HCT116 (cell line): Measurements from ENCODE around the gene STAP2. TPM values are rescaled to one million over a fixed set of nuclear protein-coding genes. Genes with fewer than 3 reads are reported as not detected.

Source experiments
- ATAC-seq: fragments of 200-7000 bp; cut with Tn5 transposase; 2 replicates; pipeline ENCODE4 v1.9.1; 2020; ENCODE audit warnings: mild to moderate bottlenecking, moderate library complexity
- BruUV-seq: library from RNA; stranded (reverse); fragments of 400-500 nt; replicated peaks from 2 replicates; lab custom pipeline; 2021; lab: Mats Ljungman, UMichigan
- CTCF ChIA-PET: fragments of 300-600 bp; sonication (Branson Sonifier 250); formaldehyde crosslinking; loops from one replicate; lab custom pipeline; 2021; ENCODE audit warnings: antibody characterized with exemption; lab: Charles Lee
- POLR2A ChIA-PET: fragments of 300-600, 350-600 bp; sonication (Branson Sonifier 250); formaldehyde crosslinking; loops from one replicate; lab custom pipeline; 2021; ENCODE audit warnings: antibody characterized with exemption; lab: Charles Lee
- RAD21 ChIA-PET, 2 experiments: fragments of 300-600 bp; sonication (Branson Sonifier 250); formaldehyde crosslinking; loops; one replicate each; lab custom pipeline; 2023; ENCODE audit warnings: low total read pairs in 2 of 2; ENCODE audit not compliant: uncharacterized antibody in 2 of 2, unreplicated experiment in 2 of 2, low non-redundant PET in 1 of 2; lab: Charles Lee
- DNase-seq: peaks from one replicate; pipeline ENCODE4 v3.0.0-alpha.2; 2010; ENCODE audit warnings: low read depth, low spot score
- H2AFZ ChIP-seq: fragments of 200-600 bp; shearing (Covaris generic), sonication (generic); 2 replicates; pipeline ENCODE4 v1.6.1; 2017; ENCODE audit warnings: low read depth, mixed run types, mixed read lengths, antibody characterized with exemption, low read length; ENCODE audit not compliant: poor library complexity, severe bottlenecking
- H3K27ac ChIP-seq: 2 replicates; pipeline ENCODE4 v1.5.1; 2012; ENCODE audit warnings: low read depth, low read length
- H3K27me3 ChIP-seq: fragments of 200-600 bp; sonication (generic); 2 replicates; pipeline ENCODE4 v1.6.1; 2016; ENCODE audit warnings: mixed run types, low read length, mixed read lengths; ENCODE audit not compliant: insufficient read depth
- H3K36me3 ChIP-seq, 2 experiments: fragments of 200-500 bp in 1 of 2; fragments of 200-600 bp in 1 of 2; sonication (Bioruptor generic) in 1 of 2; sonication (generic) in 1 of 2; 2 replicates each; pipeline versions ENCODE4 v1.5.1 to v1.6.1; 2014 to 2016; ENCODE audit warnings: low read length in 2 of 2, inconsistent platforms in 1 of 2, mixed read lengths in 1 of 2, mixed run types in 1 of 2; ENCODE audit not compliant: insufficient read depth in 2 of 2, control insufficient read depth in 1 of 2
- H3K4me1 ChIP-seq, 2 experiments: fragments of 200-600 bp in 1 of 2; sonication (generic) in 1 of 2; 2 replicates each; pipeline versions ENCODE4 v1.5.1 to v1.6.1; 2012 to 2017; ENCODE audit warnings: low read length in 2 of 2, inconsistent platforms in 1 of 2, mild to moderate bottlenecking in 1 of 2, mixed read lengths in 1 of 2, mixed run types in 1 of 2, moderate library complexity in 1 of 2; ENCODE audit not compliant: insufficient read depth in 2 of 2, control insufficient read depth in 1 of 2
- H3K4me2 ChIP-seq: fragments of 200-600 bp; sonication (generic); 2 replicates; pipeline ENCODE4 v1.6.1; 2017; ENCODE audit warnings: mixed run types, low read length, mixed read lengths
- H3K4me3 ChIP-seq, 2 experiments: fragments of 200-600 bp in 1 of 2; sonication (generic) in 1 of 2; replicated peaks in 1 of 2; 2 replicates each; pipeline ENCODE4 v1.5.1; 2011 to 2016; ENCODE audit warnings: low read length in 2 of 2, control low read depth in 1 of 2, low read depth in 1 of 2, mild to moderate bottlenecking in 1 of 2, mixed read lengths in 1 of 2, mixed run types in 1 of 2
- H3K79me2 ChIP-seq: fragments of 200-600 bp; sonication (generic); 2 replicates; pipeline ENCODE4 v1.6.1; 2017; ENCODE audit warnings: mild to moderate bottlenecking, mixed run types, low read length, moderate library complexity, mixed read lengths; ENCODE audit not compliant: insufficient read depth
- H3K9ac ChIP-seq: fragments of 200-600 bp; sonication (generic); 2 replicates; pipeline ENCODE4 v1.6.1; 2016; ENCODE audit warnings: low read length, mixed read lengths
- H3K9me2 ChIP-seq: fragments of 200-600 bp; sonication (generic), shearing (Covaris generic); 2 replicates; pipeline ENCODE4 v1.6.1; 2017; ENCODE audit warnings: mixed run types, mild to moderate bottlenecking, moderate library complexity; ENCODE audit not compliant: insufficient read depth
- H3K9me3 ChIP-seq, 2 experiments: fragments of 200-500 bp in 1 of 2; fragments of 200-600 bp in 1 of 2; sonication (Bioruptor generic) in 1 of 2; sonication (generic) in 1 of 2; 2 replicates each; pipeline ENCODE4 v1.6.1; 2014 to 2017; ENCODE audit warnings: low read length in 2 of 2, mixed read lengths in 2 of 2, inconsistent platforms in 1 of 2, low read depth in 1 of 2, mild to moderate bottlenecking in 1 of 2, mixed run types in 1 of 2, moderate library complexity in 1 of 2; ENCODE audit not compliant: control insufficient read depth in 1 of 2, insufficient read depth in 1 of 2
- H4K20me1 ChIP-seq: fragments of 200-600 bp; sonication (generic), shearing (Covaris generic); 2 replicates; pipeline ENCODE4 v1.6.1; 2017; ENCODE audit warnings: mixed run types, mild to moderate bottlenecking, moderate library complexity; ENCODE audit not compliant: insufficient read depth
- ATF3 ChIP-seq: IDR thresholded peaks from 2 replicates; pipeline ENCODE4 v1.6.1; 2012
- CBX3 ChIP-seq: IDR thresholded peaks from 2 replicates; pipeline ENCODE4 v1.6.1; 2012; ENCODE audit warnings: low read depth
- CTCF ChIP-seq, 3 experiments: fragments of 200-600 bp in 1 of 3; sonication (generic) in 1 of 3; IDR thresholded peaks in 2 of 3; conservative IDR thresholded peaks in 1 of 3; 2 replicates each; pipeline ENCODE4 v1.5.1; 2012 to 2017; ENCODE audit warnings: low read depth in 2 of 3, low read length in 2 of 3, antibody characterized with exemption in 1 of 3, borderline replicate concordance in 1 of 3, control low read depth in 1 of 3, mild to moderate bottlenecking in 1 of 3, mixed read lengths in 1 of 3, mixed run types in 1 of 3, moderate library complexity in 1 of 3; ENCODE audit not compliant: insufficient read depth in 1 of 3
- EGR1 ChIP-seq: IDR thresholded peaks from 2 replicates; pipeline ENCODE4 v1.6.1; 2012; ENCODE audit warnings: low read depth
- EZH2 ChIP-seq: fragments of 200-600 bp; sonication (generic); IDR thresholded peaks from 2 replicates; pipeline ENCODE4 v1.6.1; 2017; ENCODE audit warnings: antibody characterized with exemption, mixed run types
- EZH2phosphoT487 ChIP-seq: fragments of 200-600 bp; IDR thresholded peaks from 2 replicates; pipeline ENCODE4 v1.6.1; 2018; ENCODE audit warnings: antibody characterized with exemption, borderline replicate concordance
- MAX ChIP-seq: IDR thresholded peaks from 2 replicates; pipeline ENCODE4 v1.6.1; 2012
- POLR2AphosphoS5 ChIP-seq: IDR thresholded peaks from 2 replicates; pipeline ENCODE4 v1.6.1; 2011; ENCODE audit warnings: mild to moderate bottlenecking, low read depth, low read length, moderate library complexity
- RAD21 ChIP-seq: IDR thresholded peaks from 2 replicates; pipeline ENCODE4 v1.6.1; 2012; ENCODE audit warnings: low read depth, mild to moderate bottlenecking
- REST ChIP-seq: IDR thresholded peaks from 2 replicates; pipeline ENCODE4 v1.6.1; 2012; ENCODE audit warnings: low read depth
- SP1 ChIP-seq: IDR thresholded peaks from 2 replicates; pipeline ENCODE4 v1.6.1; 2012; ENCODE audit warnings: low read depth
- SRF ChIP-seq: IDR thresholded peaks from 2 replicates; pipeline ENCODE4 v1.6.1; 2012; ENCODE audit warnings: low read depth
- ZBTB33 ChIP-seq: IDR thresholded peaks from 2 replicates; pipeline ENCODE4 v1.6.1; 2011; ENCODE audit warnings: mild to moderate bottlenecking, low read length, moderate library complexity; ENCODE audit not compliant: insufficient replicate concordance; ENCODE audit errors: extremely low read depth
- ZFX ChIP-seq: fragments of 450-650 bp; IDR thresholded peaks from 2 replicates; pipeline ENCODE4 v1.6.1; 2017
- intact Hi-C: fragments of 100-400 bp; cut with micrococcal nuclease; formaldehyde crosslinking; loops from 2 replicates; pipeline ENCODE4 v1.10.0; 2022
- total RNA-seq: library from RNA; stranded (reverse); gene quantifications from one replicate; pipeline ENCODE4 v1.2.1, GENCODE V29; 2021; ENCODE audit not compliant: unreplicated experiment

STAP2 gene
- total RNA-seq, 1 experiment from 2014 or later, result 2.1 TPM

- TF ChIP-seq ATF3 (no peak), EZH2 (no peak), SRF (no peak), RAD21 (no peak), CTCF (IDR thresholded peaks at IDR 0.05 in 2 of 3, conservative IDR thresholded peaks at IDR 0.05 in 1 of 3; ENCODE audit: borderline replicate concordance in 1 of 3, insufficient read depth in 1 of 3, low read depth in 2 of 3, low read length in 2 of 3) (no peak)
- TF ChIP-seq, all 23 proteins: peak for 0
Measured at GRCh38 chr19:4278010-4278409, 60.6 kb downstream of the STAP2 start (continued).

GRCh38 chr19:4277191-4277696, 61.4 kb downstream of the STAP2 start:
- BruUV-seq, result no TSS peak
- POLR2A ChIA-PET, result no interaction called here
- no peak overlapping the region for H3K4me3 ChIP-seq
- peaks cover 0 to 10% of the 10 kb centered on the region in 2 experiments; a peak in 2 of 4 replicates for H3K4me1 ChIP-seq
- CTCF ChIA-PET, result interaction anchor here (1.5 kb wide), 1 partner anchor 10 kb away, joined by 10 read pairs; no protein-coding TSS in a partner anchor
- DNase-seq (no peak), ATAC-seq (no peak)
- no peaks in the 10 kb centered on the region for H3K27me3 ChIP-seq
- H2AFZ ChIP-seq, result no peak overlapping the region
- no peak for TF ChIP-seq REST
- no peak for TF ChIP-seq ZBTB33
- no peak for TF ChIP-seq MAX
- TF ChIP-seq SP1, result no peak
- no peak for TF ChIP-seq POLR2AphosphoS5
- no peak for TF ChIP-seq EZH2phosphoT487
- no peak for TF ChIP-seq ZFX
- TF ChIP-seq EGR1, result no peak
- TF ChIP-seq CBX3, result no peak
- no peak overlapping the region for H3K4me2 ChIP-seq
- RAD21 ChIA-PET, result no interaction called here
- H4K20me1 ChIP-seq, result no peaks in the 10 kb centered on the region
- H3K36me3 ChIP-seq, result no peaks in the 10 kb centered on the region
- no peaks in the 10 kb centered on the region for H3K9me2 ChIP-seq
- H3K9me3 ChIP-seq, result no peaks in the 10 kb centered on the region
- H3K79me2 ChIP-seq, result no peaks in the 10 kb centered on the region
- no peak overlapping the region for H3K27ac ChIP-seq
- intact Hi-C loops, result no loop called here
- no peak overlapping the region for H3K9ac ChIP-seq
